ENCODE results near the gene TYW1.
"Not testable (repeated sequence)": the region's sequence is repeated elsewhere in the genome, so short reads cannot be mapped to it uniquely, and the experiment has no call there.

GRCh38 chr7:67191002-67191720 is 194.5 kb downstream of the TYW1 start:
- TF ChIP-seq YY1 (IDR thresholded peaks at IDR 0.05; ENCODE audit: insufficient read depth, insufficient read length); SUZ12 (IDR thresholded peaks at IDR 0.05; ENCODE audit: extremely low read depth, insufficient read depth, insufficient read length); ZNF274 (IDR thresholded peaks at IDR 0.05; ENCODE audit: low read depth, low read length): not testable (repeated sequence)

All from NT2/D1 (cell line).